Fibroblast of the aortic adventitia (primary cell): ENCODE measurements around the gene DNASE1L1. TPM values are rescaled to one million over a fixed set of nuclear protein-coding genes. Genes with fewer than 3 reads are reported as not detected.

Experiments used
- DNase-seq: peaks from one replicate; pipeline ENCODE4 v3.0.0-alpha.2; 2010; ENCODE audit warnings: low read depth
- H3K4me3 ChIP-seq: 2 replicates; pipeline ENCODE4 v1.5.1; 2011; ENCODE audit warnings: low read depth, mild to moderate bottlenecking, control low read depth, low read length, moderate library complexity
- CTCF ChIP-seq: IDR thresholded peaks from 2 replicates; pipeline ENCODE4 v1.5.1; 2011; ENCODE audit warnings: mild to moderate bottlenecking, low read length, control low read depth, inconsistent platforms; ENCODE audit not compliant: insufficient read depth
- total RNA-seq: library from RNA; depleted of rRNA; stranded (reverse); fragments of >200 nt; gene quantifications from 2 replicates; pipeline ENCODE4 v1.2.3, GENCODE V29; 2012; ENCODE audit warnings: low replicate concordance

Gene DNASE1L1
- total RNA-seq, 1 donor: 31.0 TPM

DNA sequence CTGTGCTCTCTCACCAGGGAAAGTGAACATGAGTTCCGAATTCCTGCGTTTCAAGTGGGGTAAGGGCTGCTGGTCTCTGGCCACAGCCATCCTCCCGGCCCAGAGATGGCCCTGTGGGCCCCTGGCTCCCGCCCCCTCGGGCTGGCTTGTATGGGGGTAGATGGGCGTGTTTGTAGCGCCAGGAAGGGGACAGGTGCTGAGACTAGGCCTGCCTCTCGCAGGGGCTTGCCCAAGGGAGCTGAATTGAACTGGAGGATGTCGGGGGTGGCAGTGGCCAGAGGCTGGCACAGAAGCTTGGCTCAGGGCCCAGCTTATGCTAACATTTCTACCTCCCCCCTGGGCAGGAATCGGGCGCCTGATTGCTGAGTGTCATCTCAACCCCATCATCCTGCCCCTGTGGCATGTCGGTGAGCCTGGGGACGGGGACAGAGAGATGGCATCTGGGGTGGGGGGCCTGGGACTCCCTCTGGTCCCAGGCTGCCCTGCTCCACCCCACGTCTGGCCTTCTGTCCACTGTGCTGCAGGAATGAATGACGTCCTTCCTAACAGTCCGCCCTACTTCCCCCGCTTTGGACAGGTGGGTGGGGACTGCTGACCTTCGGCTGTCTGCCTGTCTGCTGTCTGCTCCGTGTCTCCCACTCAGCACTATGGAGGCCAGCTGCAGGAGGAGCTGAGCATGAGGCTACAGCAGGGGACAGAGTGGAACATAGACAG, 10.8 kb upstream of the DNASE1L1 start:
- no peak for DNase-seq
- no peak overlapping the region for H3K4me3 ChIP-seq
- no peak for TF ChIP-seq CTCF

GRCh38 chrX:154419189-154419588, 10.1 kb upstream of the DNASE1L1 start:
- DNase-seq: no peak
- H3K4me3 ChIP-seq: no peak overlapping the region
- no peak for TF ChIP-seq CTCF

GRCh38 chrX:154417157-154417556, 8.1 kb upstream of the DNASE1L1 start:
- DNase-seq: no peak
- no peak for TF ChIP-seq CTCF
- H3K4me3 ChIP-seq: no peak overlapping the region

DNA sequence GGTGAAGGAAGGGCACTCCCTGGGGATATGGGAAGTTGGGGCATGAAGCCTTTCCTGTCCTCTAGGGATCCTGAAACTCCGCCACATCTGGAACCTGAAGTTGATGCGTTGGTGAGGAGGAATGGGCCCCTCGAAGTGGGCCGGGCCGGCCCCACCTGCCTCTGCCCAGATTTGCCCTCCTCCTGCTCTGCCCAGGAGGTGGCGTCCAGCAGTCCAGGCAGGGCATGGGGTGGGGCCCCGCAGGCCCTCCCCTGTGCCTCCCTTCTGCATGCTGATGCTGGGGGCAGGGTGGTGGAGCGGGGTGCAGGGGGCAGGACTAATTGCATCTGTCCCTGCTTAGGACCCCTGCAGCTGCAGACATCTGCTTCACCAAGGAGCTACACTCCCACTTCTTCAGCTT, 4.1 kb upstream of the DNASE1L1 start:
- no peak for TF ChIP-seq CTCF
- no peak overlapping the region for H3K4me3 ChIP-seq
- DNase-seq: no peak

DNA sequence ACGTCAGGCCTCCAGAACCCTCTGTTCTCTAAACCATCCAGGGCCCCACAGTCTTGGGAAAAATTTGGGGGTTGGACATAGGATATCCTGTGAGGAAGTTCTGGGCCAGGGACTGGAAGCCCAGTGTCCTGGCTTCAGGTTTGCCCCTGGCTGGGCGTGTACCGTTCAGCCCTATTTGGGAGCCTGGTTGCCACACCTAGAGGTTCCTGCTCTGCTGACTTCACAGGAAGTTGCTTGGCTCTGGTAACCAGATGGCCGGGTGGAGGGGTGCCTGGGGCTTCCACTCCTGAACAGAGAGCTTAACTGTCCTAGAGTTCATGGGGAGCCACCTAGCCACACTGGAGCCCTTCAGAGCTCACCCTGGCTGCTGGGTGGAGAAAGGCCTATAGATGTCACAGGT, 3.4 kb upstream of the DNASE1L1 start:
- no peak for TF ChIP-seq CTCF
- no peak for DNase-seq
- peak overlapping the region; percentile 69 for H3K4me3 ChIP-seq

DNA sequence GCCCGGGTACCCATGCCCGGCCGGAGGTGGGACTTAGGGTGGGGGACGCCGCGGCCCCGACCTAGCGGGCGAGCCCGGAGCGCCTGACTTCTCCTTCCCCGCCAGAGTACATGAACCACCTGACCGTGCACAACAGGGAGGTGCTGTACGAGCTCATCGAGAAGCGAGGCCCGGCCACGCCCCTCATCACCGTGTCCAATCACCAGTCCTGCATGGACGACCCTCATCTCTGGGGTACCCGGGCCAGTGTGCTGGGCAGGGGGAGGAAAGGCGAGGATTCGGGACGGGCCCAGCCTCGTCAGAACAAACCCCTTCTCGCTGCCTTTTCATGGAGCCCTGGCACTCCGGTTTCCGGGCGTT, 2.9 kb upstream of the DNASE1L1 start:
- no peak for TF ChIP-seq CTCF
- DNase-seq: peak; percentile 28

More for the DNA sequence above, 2.9 kb upstream of the DNASE1L1 start:
- H3K4me3 ChIP-seq: peak overlapping the region; percentile 69
